Left hindlimb (tissue), 1 donor: ENCODE measurements around the gene RCE1.
A peak's percentile ranks its signal among the peaks of the same experiment; 100 is the strongest.

ENCODE experiments used
- DNase-seq: peaks from one replicate; pipeline ENCODE4 v3.0.0-alpha.2; 2018

RCE1 gene

DNA sequence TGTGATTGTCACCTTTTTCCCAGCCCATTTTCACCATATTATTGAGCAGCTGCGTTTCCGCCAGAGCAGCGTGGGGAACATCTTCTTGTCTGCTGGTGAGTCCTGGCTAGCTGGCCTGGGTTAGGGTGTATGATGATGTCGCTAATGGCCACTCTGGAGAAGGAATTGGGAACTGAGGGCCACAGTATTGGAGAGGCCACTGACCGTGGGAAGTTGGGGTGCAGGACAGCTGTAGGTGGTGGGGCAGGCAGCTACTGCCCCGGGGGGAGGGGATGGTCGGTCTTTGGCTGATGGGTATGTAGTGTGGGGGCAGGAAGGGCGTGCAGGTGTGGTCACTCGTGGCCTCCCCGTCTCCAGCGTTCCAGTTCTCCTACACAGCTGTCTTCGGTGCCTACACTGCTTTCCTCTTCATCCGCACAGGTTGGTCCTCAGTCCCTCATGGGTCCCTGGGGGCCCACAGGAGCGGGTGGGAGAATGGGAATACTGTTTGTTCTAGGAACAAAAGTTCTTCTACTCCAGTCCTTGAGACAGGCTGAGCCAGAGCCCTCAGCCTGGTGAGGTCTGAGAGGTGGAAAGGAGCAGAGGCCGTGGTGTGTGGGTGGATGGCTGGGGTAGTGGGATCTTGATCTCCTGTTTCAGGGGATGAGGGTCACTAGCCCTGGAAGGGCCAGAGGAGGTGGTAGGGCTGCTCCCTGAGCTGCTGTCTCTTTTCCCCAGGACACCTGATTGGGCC lies 2.1 kb downstream of the RCE1 start:
- DNase-seq: no peak

DNA sequence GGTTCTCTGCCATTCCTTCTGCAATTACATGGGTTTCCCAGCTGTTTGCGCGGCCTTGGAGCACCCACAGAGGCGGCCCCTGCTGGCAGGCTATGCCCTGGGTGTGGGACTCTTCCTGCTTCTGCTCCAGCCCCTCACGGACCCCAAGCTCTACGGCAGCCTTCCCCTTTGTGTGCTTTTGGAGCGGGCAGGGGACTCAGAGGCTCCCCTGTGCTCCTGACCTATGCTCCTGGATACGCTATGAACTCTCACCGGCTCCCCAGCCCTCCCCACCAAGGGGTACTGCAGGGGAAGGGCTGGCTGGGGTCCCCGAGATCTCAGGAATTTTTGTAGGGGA lies 2.6 kb downstream of the RCE1 start:
- no peak for DNase-seq

DNA sequence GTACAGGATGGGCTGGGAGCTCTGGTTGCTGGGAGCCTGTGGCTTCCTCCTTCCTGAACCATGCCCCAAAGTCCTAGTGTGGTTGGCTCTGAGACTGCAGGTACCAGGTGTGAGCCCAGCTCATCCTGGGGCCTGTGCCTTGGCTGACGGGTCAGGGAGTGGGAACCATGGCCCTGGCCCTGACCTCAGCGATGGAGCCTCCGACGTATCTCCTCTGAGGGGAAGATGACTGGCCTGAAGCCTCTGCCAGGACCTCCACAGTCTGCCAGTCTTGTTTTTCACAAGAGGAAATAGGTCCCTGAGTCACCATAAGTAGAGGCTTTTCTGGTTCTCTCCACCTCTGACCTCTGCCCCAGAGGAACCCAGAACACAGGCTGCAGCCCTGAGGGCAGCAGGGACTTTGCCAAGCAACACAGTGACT lies 3.4 kb downstream of the RCE1 start:
- DNase-seq: no peak

DNA sequence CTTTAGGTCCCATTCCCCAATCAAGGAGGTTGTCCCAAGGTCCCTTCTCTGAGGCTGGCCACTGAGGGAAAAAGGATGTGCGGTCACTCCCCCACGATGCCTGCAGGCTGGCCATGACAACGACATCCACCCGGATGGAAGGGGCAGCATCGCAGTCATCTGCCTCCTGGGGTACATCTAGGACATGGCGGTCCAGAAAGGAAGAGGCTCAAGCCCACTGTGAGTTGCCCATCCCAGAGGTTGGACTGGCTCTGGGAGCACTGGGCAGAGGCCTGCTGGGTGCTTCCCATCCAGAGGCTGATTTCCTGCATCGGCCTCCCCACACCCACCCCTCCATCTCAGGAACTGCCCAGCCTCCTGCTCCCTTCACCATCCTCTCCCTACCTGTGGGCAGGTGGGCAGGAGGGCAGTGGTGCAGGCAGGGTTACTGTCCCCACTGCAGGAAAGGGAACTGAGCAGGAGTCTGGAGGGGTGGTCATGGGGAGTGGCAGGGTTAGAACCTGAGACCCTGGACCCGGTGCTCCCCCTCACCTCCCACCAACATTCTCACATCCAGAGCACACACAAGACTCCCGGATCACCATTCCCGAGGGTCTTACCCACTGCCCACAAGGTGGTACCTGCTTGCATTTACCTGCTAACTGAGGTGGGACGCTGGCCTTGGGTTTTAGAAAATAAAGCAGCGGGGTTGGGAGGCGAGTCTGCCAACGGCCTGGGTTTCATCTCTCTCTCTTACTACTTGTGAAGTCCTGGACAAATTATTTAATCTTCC lies 4.4 kb downstream of the RCE1 start:
- peak; percentile 25 for DNase-seq

DNA sequence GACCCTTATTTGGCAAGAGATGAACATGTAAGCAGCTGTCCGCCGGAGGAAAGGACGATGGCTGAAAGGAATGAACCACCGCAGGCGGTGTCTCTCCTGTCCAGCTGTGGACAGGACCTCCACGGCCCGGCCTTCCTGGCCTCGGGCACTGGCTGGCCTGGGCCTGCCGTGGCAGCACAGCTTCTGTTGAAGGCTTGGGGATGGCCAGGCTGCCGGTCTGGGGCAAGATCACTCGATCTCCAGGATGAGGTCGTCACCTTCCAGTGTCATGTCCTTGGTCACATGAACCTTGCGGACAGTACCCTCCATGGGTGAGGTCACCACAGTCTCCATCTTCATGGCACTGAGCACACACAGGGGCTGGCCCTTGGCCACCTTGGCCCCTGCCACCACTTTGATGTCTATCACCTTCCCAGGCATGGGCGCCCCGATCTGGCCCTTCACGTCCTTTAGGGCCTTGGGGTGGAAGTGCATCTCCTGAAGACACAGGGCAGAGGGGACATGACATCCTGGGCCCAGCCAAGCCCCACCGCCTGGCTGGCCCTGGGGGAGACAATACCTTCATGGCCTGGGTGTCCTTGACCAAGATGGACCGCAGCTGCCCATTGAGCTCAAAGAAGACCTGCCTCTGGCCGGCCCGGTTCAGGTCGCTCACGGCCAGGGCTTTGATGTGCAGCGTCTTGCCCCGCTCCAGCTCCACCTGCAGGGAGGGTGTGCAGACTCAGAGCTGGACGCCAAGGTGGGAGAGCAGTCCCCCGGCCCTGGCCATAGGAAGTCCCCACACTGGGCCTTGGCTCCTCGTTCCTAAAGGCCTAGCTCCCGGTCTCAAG lies 5.6 kb downstream of the RCE1 start:
- DNase-seq: peak; percentile 31

DNA sequence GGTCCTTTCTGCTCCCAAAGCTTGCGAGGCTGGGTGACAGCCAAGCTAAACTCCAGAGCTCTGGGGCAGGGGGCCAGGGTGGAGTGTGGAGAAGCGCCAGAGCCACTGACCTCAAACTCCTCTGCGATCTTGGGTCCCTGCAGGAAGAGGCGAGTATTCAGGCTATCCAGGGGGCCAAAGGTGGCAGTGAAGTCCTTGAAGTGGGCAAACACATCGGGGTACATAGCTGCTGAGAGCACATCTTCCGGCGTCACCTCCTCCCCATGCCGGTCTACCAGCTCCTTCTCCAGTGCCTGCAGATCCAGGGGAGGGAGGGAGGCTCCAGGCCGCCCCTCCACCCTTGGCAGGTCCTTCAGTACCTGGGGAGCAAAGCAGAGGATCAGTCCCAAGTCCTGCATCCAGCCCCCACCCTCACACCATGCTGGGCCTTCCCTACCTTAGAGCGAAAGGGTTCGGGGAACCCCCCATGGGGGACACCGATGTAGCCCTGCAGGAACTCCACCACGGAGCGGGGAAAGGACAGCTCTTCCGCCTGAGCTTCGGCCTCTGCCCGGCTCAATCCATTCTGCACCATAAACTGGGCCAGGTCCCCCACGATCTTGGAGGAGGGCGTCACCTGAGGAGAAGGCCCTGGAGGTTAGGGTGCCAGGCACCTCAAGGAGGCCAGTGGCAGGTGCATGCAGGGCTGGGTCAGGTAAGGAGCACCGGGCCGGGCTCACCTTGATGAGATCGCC lies 6.4 kb downstream of the RCE1 start:
- no peak for DNase-seq

DNA sequence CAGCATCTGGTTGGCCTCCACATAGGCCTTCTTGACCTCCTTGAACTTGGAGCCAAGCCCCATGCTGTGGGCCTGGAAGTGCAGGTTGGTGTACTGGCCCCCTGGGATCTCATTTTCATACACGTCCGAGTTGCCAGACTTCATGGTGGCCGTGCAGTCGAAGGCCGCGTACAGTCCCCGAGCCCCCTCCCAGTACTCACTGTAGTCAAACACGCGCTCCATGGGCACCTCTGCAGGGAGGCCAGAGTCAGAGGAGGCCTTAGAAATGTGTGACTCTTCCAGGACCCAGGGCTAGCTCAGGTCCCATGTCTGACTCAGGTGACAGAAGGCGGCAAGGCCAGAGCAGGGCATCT lies 7.0 kb downstream of the RCE1 start:
- DNase-seq: no peak

DNA sequence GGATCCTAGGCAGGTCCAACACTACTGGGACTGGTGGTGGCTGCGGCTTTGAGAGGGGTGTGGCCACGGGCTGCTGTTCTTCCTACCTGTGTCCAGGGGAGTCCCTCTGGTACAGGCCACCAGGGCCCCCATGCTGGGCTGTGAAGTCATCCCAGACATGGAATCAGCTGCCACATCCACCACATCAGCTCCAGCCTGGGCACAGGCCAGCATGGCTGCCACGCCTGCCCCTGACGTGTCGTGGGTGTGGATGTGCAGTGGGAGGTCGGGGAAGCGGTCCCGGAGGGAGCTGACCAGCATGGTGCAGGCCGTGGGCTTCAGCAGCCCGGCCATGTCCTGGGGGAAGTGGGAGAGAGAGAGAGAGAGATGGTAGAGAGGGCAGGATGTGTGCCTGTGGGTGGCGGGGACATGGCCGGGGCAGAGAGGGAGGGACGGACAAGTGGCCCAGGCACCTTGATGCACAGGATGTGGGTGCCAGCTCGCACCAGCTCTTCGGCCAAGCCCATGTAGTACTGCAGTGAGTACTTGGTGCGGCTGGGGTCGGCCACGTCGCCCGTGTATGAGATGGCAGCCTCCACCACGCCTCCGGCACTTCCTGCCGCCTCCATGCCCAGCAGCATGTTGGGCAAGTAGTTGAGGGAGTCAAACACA lies 7.5 kb downstream of the RCE1 start:
- no peak for DNase-seq

DNA sequence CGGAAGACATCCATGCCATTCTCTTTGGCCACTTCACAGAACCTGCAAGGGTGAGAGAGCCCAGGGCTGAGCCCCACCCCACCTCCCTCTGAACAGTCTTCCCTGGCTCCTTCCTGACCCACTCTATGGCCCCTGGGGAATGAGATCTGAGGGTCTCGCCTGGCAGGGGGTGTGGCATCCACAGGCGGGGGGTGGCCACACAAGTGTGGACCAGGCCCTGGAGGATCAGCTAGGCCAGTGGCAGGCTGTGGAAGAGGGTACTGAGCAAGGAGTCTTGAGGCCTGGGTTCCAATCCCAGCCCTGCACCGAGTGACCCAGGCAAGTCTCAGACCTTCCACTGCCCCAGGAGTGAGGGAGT lies 8.0 kb downstream of the RCE1 start:
- DNase-seq: no peak

DNA sequence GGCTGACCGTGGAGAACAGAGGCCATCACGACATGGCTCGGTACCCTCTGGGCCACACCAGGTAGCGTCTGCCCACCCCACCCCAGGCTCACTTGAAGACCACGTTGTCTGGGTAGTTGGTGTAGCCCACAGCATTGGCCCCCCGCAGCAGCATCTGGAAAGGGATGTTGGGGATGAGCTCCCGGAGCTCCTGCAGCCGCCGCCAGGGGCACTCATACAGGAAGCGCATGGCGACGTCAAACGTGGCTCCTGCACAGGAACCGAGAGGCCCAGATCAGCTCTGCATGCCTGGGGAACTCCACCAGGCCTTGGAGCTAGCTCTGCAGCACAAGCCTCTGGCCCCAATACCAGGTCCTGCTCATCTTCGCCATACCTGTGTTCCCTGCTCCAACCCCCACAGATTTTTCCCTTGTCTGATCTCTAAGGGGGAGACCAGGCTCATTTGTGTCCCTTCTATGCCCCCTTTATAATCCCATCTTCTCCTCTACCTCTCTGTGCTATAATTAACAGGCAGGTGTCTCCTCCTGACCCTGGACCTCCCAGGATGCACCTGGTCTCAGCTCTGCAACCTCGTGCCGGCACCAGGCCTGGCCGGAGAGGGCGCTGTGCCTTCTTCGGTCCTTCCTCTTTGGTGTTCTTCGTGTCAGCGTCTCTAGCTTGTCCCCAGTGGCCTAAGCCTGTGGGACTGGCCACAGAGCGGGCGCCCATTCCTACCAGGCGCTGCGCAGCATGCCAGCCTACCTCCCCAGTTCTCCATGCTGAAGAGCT lies 8.6 kb downstream of the RCE1 start:
- DNase-seq: no peak

DNA sequence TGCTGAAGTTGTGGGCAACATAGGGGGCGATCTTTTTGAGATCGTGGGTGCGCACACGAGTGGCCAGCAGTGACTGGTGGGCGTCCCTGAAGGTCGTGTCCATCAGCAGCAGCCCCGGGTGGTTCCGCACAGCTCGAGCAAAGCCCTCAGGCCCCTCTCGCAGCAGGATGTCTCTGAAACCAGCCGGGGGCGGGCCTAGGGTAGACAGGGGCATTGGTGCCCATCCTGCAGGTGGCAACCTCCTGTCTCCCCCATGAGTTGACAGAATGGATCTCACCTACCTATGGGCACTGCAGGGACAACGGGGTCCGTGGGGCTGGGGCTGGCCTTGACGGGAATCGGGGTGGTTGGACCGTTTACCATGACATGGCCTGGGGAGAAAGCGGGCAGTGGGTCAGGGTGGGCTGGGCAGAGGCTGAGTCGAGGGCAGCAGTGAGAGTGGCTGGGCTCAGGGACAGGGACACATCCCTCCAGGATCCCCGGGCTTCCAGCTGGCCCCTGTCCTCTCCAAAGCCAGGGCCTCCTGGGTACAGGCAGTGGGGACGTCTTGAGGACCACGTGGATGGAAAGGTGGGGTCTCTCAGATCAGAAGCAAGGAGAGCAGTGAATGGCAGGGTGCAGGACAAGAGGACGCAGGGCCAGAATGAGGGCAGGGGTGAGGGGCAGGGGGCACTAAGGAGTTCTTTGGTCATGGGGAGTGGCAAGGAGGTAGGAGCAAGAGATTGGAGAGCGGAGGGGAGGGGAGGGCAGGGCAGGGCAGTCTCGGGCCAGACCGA lies 9.4 kb downstream of the RCE1 start:
- DNase-seq: no peak

DNA sequence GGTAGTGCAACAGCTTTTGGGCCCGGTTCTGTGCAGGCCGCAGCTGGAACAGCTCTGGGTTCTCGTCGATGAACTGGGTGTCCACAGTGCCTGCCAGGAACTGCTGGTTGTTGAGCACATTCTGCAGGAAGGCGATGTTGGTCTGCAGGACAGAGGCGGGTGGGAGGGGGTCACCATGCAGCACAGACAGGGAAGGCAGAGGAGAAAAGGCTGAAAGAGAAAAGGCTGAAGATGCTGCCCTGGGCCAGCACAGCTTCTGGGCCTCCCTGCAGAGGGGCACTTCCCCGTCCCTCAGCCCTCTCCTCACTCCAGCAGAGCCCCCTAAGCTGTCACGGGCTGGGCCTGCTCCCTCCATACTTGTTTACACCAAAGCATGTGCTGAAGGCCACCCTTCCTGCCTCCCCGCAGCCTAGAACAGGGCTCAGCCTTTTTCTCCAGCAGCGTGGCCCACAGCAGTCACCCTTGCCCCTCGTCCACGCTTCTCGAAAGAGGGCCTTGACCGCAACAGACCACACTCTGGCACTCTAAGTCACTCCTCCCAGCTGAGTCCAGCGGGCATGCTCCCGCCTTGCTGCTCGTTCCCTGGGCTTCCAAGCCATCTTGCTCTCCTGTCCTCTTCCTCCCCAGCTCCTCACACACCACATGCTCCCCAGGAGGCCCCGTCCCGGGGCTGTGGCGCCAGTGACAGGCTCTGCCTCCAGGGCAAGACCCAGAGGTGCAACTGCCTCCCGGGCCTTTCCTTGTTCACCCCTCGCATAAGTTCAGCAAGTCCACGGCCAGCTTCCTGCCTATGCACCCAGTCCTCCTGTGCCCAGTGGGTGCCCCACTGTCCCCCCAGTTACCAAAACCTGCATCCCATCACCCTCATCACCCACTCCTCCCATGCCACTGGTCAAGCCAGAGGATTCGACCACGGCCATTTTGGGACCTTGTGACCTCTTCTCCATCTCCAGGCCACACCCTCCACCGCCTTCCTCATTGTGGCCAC lies 10.3 kb downstream of the RCE1 start:
- no peak for DNase-seq

DNA sequence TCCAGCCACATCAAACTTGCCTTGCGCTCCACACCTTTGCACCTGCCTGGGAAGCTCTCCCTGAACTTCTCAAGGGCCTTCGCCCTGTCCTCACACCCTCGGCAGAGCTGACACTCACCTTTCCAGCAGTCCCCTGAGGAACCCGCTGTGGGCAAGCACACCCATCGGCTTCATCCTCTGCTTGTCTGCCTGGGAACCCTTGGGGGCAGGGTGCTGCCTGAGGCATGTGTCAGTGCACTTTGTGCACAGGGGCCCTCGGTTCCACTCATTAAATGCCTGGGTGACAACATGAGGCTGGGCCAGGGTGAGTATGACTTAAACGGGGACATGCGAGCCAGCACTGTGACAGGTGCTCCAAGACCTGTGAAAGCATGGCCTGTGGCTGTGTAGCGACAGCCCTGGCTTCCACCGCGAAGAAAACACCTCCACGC lies 11.0 kb downstream of the RCE1 start:
- DNase-seq: peak; percentile 28

DNA sequence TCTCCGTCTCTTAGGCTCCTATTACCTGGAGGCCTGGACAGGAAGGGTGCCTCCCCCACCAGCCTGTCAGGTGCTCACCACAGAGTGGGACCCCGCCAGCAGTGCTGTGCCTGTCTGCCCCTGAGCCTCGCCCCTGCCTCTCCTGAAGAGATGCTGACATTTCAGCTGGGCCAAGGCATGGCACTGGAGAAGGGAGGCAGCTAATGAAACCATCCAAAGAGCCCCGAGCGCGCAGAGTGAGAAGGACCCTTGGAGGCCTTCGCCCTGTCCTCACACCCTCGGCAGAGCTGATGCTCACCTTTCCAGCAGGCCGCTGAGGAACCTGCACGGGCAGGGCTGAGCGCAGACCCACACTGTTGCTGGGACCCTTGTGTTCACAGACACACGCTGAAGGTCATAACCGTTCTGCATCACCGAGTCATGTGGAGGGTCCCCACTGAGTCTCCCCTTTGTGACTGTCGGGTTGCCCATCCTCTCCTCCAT lies 11.5 kb downstream of the RCE1 start:
- DNase-seq: no peak

DNA sequence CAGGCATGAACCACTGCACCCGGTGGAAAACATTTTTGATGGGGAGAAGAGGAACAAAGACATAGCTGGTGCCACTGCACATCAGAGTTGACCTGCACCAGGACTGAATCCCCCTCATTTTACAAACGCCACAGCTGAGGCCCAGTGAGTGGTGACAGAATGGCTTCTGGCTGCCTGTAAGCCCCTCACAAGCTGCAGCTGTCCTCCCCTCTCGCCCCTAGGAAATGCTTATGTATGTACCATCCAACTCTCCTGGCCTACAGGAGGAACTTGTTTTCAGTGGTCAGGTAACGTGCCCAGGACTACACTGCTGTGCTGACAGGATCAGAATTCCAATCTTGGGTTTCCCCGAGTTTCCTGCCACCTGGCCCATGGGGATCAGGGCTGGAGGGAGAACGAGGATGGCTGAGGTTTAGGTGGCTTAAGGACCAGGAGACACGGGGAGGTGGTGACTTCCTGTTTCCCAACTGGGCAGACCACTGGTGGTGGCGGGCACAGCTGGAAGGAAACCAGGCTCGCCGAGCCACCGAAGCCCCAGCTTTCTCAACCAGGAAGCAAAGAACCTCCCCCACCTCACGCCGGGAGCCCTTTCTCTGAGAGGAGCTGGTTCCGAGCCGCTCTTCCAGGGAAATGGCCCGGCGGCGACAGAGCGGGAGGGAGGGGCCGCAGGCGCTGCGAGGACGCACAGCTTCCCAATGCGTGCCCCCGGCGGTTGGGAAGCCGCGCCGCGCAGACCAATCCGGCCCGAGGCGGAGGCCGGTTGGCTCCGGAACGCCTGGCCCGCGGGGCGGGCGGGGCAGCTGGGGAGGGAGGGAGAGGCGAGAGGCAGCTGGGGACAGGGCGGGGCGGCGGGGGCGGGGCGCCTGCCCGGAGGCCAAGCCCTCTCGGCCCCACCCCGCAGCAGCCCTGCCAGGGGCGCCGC lies 12.6 kb downstream of the RCE1 start:
- DNase-seq: peak; percentile 96

DNA sequence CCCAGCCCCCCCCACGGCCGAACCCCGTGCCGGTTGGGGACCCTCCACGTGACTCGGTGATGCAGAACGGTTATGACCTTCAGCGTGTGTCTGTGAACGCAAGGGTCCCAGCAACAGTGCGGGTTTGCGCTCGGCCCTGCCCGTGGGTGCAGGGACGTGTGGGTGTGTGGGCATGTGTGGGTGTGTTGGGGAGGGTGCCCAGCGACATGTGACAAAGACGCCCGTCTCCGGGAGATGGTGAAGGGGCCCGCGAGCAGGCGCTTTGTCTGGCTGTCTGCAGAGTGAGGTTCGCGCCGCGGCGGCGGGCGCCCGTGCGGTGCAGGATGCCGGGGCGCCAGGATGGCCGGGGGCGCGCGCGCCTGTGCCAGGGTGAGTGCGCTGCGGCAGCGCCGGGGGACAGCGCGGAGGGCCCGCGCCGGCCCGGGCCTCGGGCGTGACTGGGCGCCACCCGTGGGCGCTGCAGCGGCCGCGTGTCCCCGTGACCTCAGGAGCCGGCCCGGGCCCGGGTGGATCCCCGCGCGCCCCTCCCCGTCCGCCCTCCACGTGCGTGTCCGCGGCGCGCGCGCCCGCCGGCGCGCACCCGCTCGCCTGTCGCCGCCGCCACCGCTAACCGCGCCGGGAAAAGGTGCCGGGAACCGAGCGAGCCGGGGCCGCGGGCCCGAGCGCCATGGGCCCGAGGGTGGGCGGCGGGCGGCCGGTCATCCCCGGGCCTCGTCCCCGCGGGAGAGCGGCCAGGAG lies 13.4 kb downstream of the RCE1 start, which contains the start of gene LRFN4:
LRFN4 (plus strand) TSS at position 569 of the 738 bp plus-strand sequence. CDS start 681 bp downstream, outside the sequence.
- no peak for DNase-seq

DNA sequence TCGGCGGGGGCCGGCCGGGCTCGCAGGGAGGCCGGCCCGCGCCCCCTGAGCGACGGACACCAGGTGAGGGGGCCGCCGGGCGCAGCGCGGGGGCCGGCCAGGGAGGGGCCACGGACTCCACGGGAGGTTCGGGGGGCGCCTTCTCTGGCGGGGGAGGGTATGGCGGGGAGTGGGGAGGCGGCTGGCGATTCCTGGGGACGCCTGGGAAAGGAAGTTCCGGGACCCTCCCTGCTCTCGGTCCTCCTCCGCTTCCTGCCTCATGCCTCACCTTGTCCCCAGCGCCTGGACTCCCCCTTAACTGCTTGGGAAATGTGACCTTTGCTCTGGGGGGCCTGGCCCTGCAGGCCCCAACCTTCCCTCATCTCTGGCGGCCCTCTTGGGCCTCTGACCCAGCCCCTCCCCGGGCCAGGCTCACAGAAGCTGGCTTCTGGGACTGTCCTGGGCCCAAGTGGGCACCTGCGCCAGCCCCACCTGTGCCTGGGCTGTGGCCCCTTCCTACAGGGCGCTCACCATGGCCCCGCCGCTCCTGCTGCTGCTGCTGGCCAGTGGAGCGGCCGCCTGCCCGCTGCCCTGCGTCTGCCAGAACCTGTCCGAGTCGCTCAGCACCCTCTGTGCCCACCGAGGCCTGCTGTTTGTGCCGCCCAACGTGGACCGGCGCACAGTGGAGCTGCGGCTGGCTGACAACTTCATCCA lies 14.1 kb downstream of the RCE1 start:
- DNase-seq: peak; percentile 43
